ENCODE measurements around the gene SPIRE2.

DNA sequence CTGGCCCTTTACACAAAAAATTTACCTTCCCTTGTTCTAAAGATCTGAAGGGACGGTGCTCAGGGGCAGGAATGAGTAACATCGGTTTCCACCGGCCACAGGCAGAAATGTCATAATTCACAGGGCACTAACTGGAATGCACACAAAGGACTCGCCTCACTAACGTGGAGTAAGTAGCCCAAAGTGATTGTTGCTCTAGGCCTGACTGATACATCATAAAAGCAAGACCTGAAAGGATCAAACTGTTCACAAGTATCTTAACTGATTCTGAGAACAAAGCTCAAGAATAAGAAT lies 36.2 kb downstream of the SPIRE2 start:
- no peak for TF ChIP-seq POLR2A (IDR thresholded peaks at IDR 0.05; ENCODE audit: low read length)
- TF ChIP-seq GATA1 (IDR thresholded peaks at IDR 0.05; ENCODE audit: low read depth, low read length) = no peak
